Measurements from ENCODE around the gene ANGPTL7.

DNA sequence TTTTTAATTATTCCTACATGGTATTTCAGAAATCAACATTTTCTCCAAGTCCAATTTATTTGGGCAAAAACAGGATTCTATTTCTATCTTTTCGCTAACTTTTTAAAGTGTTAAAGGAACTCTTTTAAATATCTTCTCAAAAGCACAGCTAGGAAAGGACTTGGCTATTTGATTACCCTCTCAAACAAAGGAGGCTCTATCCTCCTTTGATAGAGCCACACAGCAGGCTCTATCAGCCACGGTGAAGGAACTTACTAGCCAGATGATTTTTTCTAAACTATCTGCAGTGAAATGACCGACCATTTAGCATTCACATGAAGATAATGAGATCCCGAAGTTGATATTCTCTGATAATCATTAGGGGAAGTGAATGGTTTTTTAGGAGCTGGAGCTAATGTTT, 9.1 kb downstream of the ANGPTL7 start:
- TF ChIP-seq POLR2A (IDR thresholded peaks at IDR 0.05; ENCODE audit: low read length) (no peak), KDM1A (IDR thresholded peaks at IDR 0.05; ENCODE audit: low read depth) (no peak), GATA3 (IDR thresholded peaks at IDR 0.05; ENCODE audit: borderline replicate concordance) (no peak)
- TF ChIP-seq, protein P1, sequence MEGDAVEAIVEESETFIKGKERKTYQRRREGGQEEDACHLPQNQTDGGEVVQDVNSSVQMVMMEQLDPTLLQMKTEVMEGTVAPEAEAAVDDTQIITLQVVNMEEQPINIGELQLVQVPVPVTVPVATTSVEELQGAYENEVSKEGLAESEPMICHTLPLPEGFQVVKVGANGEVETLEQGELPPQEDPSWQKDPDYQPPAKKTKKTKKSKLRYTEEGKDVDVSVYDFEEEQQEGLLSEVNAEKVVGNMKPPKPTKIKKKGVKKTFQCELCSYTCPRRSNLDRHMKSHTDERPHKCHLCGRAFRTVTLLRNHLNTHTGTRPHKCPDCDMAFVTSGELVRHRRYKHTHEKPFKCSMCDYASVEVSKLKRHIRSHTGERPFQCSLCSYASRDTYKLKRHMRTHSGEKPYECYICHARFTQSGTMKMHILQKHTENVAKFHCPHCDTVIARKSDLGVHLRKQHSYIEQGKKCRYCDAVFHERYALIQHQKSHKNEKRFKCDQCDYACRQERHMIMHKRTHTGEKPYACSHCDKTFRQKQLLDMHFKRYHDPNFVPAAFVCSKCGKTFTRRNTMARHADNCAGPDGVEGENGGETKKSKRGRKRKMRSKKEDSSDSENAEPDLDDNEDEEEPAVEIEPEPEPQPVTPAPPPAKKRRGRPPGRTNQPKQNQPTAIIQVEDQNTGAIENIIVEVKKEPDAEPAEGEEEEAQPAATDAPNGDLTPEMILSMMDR (IDR thresholded peaks at IDR 0.05), result no peak

Data from A549 (cell line).